Sigmoid colon (tissue), 7 donors: ENCODE measurements around the gene ADM2. TPM values are rescaled to one million over a fixed set of nuclear protein-coding genes. Genes with fewer than 3 reads are reported as not detected.

Experiments used
- DNase-seq: peaks from one replicate; pipeline ENCODE4 v3.0.0-alpha.2; 2019
- H3K27ac ChIP-seq, 4 donors: fragments of 200-600 bp; sonication (generic); one replicate each; pipeline ENCODE4 v1.5.1; 2016 to 2019; ENCODE audit warnings: mild to moderate bottlenecking in 1 of 4
- H3K27me3 ChIP-seq, 3 donors: fragments of 200-600 bp; sonication (generic); one replicate each; pipeline ENCODE4 v1.5.1; 2019; ENCODE audit warnings: mild to moderate bottlenecking in 1 of 3
- H3K36me3 ChIP-seq, 4 donors: fragments of 200-600 bp; sonication (generic); one replicate each; pipeline ENCODE4 v1.5.1; 2016 to 2019
- H3K4me1 ChIP-seq, 4 donors: fragments of 200-600 bp; sonication (generic); one replicate each; pipeline ENCODE4 v1.5.1; 2017 to 2019
- H3K4me3 ChIP-seq, 4 donors: fragments of 200-600 bp; sonication (generic); one replicate each; pipeline ENCODE4 v1.5.1; 2017 to 2019; ENCODE audit warnings: mild to moderate bottlenecking in 2 of 4, moderate library complexity in 1 of 4
- H3K9me3 ChIP-seq, 4 donors: fragments of 200-600 bp in 3 of 4; sonication (generic) in 3 of 4; one replicate each; pipeline versions ENCODE4 v1.5.1 to v1.6.1; 2013 to 2019
- CTCF ChIP-seq, 4 experiments: fragments of 450-650 bp in 3 of 4; fragments of 200-600 bp in 1 of 4; IDR thresholded peaks; one replicate each; pipeline ENCODE4 v1.5.1; 2016 to 2019; ENCODE audit warnings: antibody characterized with exemption in 4 of 4, mild to moderate bottlenecking in 3 of 4, moderate library complexity in 2 of 4
- EP300 ChIP-seq, 4 donors: sonication (generic); formaldehyde crosslinking; IDR thresholded peaks; one replicate each; pipeline ENCODE4 v1.6.1; 2017; ENCODE audit warnings: antibody characterized with exemption in 4 of 4
- POLR2A ChIP-seq, 2 donors: fragments of 450-650 bp; IDR thresholded peaks; one replicate each; pipeline ENCODE4 v1.6.1; 2016; ENCODE audit warnings: antibody characterized with exemption in 2 of 2, mild to moderate bottlenecking in 2 of 2, moderate library complexity in 2 of 2
- POLR2AphosphoS5 ChIP-seq, 4 donors: sonication (generic); formaldehyde crosslinking; IDR thresholded peaks; one replicate each; pipeline ENCODE4 v1.6.1; 2017; ENCODE audit warnings: antibody characterized with exemption in 4 of 4
- WGBS, 2 donors: extraction: QIAGEN DNeasy Blood & Tissue Kit; methylation state at CpG; one replicate each; pipeline ENCODE4 v1.1.7; 2013; 5-methylcytosine and 5-hydroxymethylcytosine counted together
- intact Hi-C: fragments of 100-400 bp; cut with DNase I; formaldehyde crosslinking; loops from one replicate; pipeline ENCODE4 v1.15.1; 2023
- polyA plus RNA-seq, 3 donors: library from polyadenylated mRNA; stranded (reverse); fragments of 200-250 nt; gene quantifications; one replicate each; pipeline ENCODE4 v1.2.3, GENCODE V29; 2013
- total RNA-seq, 4 donors: library from RNA; depleted of rRNA; stranded (reverse); fragments of >200 nt; gene quantifications; one replicate each; pipeline ENCODE4 v1.1.0, GENCODE V29; 2016
- donor health status: healthy with polysubstance abuse.
- donor health status: Bipolar disorder and iron deficiency.
- donor health status: healthy.

Gene ADM2
- total and polyA plus RNA-seq, 7 donors, result 1.2 to 8.6 (median 3.2) TPM; not detected in 4

- TF ChIP-seq POLR2AphosphoS5 (IDR thresholded peaks at IDR 0.05) (peak in 2 of 4 donors; percentile 11 to 20), EP300 (IDR thresholded peaks at IDR 0.05) (no peak), POLR2A (IDR thresholded peaks at IDR 0.05) (no peak), CTCF (IDR thresholded peaks at IDR 0.05) (no peak)
- WGBS, 2 donors, result 50 to 54% methylated on average over 29 of the region's 29 CpGs
- H3K4me1 ChIP-seq, result peaks cover 0 to 74% (median 55%) of the 10 kb centered on the region in 4 donors
- intact Hi-C loops, result loop anchor here (5.0 kb wide), 3 partner anchors 35 to 280 kb away; partner anchors contain the start of genes ARSA, SYCE3 and TUBGCP6
- peak; percentile 82 for DNase-seq
- H3K4me3 ChIP-seq, result peak overlapping the region; percentile 48 to 81 (median 74)
- peaks cover 14 to 21% (median 18%) of the 10 kb centered on the region in 4 donors for H3K36me3 ChIP-seq
- peak overlapping the region; percentile 92 to 94 (median 94) for H3K27ac ChIP-seq
- peaks cover 25 to 35% (median 32%) of the 10 kb centered on the region in 3 donors for H3K27me3 ChIP-seq
- no peaks in the 10 kb centered on the region for H3K9me3 ChIP-seq
Measured at GRCh38 chr22:50526834-50527801, 45.8 kb downstream of the ADM2 start.

- H3K27ac ChIP-seq, result peak overlapping the region in 2 of 4 donors; percentile 83 to 92
Measured at GRCh38 chr22:50527921-50528681, 46.8 kb downstream of the ADM2 start.

GRCh38 chr22:50528682-50529415 is 47.5 kb downstream of the ADM2 start:
- Histone ChIP-seq H3K27ac (peak overlapping the region; percentile 73 to 93 (median 81)), H3K36me3 (peaks cover 0 to 4% (median 2%) of the 10 kb centered on the region in 4 donors)
- intact Hi-C loops, result loop anchor here (5.0 kb wide), 3 partner anchors 33 to 282 kb away; partner anchors contain the start of genes ARSA, SYCE3 and TUBGCP6

More at GRCh38 chr22:50527921-50528681, 46.8 kb downstream of the ADM2 start:
- Histone ChIP-seq H3K4me3 (peak overlapping the region in 1 of 4 donors; percentile 54), H3K9me3 (no peaks in the 10 kb centered on the region), H3K27me3 (peaks cover 33 to 45% (median 39%) of the 10 kb centered on the region in 3 donors), H3K36me3 (peaks cover 4 to 11% (median 9%) of the 10 kb centered on the region in 4 donors), H3K4me1 (peaks cover 0 to 80% (median 59%) of the 10 kb centered on the region in 4 donors)
- no peak for DNase-seq
- intact Hi-C loops, result loop anchor here (5.0 kb wide), 3 partner anchors 34 to 281 kb away; partner anchors contain the start of genes ARSA, SYCE3 and TUBGCP6
- TF ChIP-seq EP300 (IDR thresholded peaks at IDR 0.05) (no peak), POLR2A (IDR thresholded peaks at IDR 0.05) (no peak), CTCF (IDR thresholded peaks at IDR 0.05) (no peak), POLR2AphosphoS5 (IDR thresholded peaks at IDR 0.05) (no peak)
- WGBS, 2 donors, result 87 to 91% methylated on average over 18 of the region's 18 CpGs

More at GRCh38 chr22:50528682-50529415, 47.5 kb downstream of the ADM2 start:
- H3K9me3 ChIP-seq, result no peaks in the 10 kb centered on the region
- 69 to 73% methylated on average over 15 of the region's 15 CpGs for WGBS, 2 donors
- H3K4me3 ChIP-seq, result peak overlapping the region; percentile 24 to 54 (median 50)
- H3K4me1 ChIP-seq, result peaks cover 0 to 74% (median 59%) of the 10 kb centered on the region in 4 donors
- H3K27me3 ChIP-seq, result peaks cover 33 to 52% (median 46%) of the 10 kb centered on the region in 3 donors
- no peak for TF ChIP-seq POLR2A (IDR thresholded peaks at IDR 0.05)
- TF ChIP-seq CTCF (IDR thresholded peaks at IDR 0.05), result no peak
- TF ChIP-seq POLR2AphosphoS5 (IDR thresholded peaks at IDR 0.05), result no peak
- no peak for TF ChIP-seq EP300 (IDR thresholded peaks at IDR 0.05)
- DNase-seq, result no peak
